HEK293T (cell line): ENCODE data around the gene SRPX2.

Source experiments
- ARNT ChIP-seq: fragments of 450-650 bp; IDR thresholded peaks from 2 replicates; pipeline ENCODE4 v1.6.1; 2017; ENCODE audit warnings: mild to moderate bottlenecking
- BHLHE40 ChIP-seq: fragments of 450-650 bp; IDR thresholded peaks from 2 replicates; pipeline ENCODE4 v1.6.1; 2016; ENCODE audit warnings: mild to moderate bottlenecking, moderate library complexity, borderline replicate concordance
- ELF4 ChIP-seq: fragments of 450-650 bp; IDR thresholded peaks from 2 replicates; pipeline ENCODE4 v1.6.1; 2017; ENCODE audit warnings: antibody characterized with exemption
- FOXA1 ChIP-seq: fragments of 450-650 bp; IDR thresholded peaks from 2 replicates; pipeline ENCODE4 v1.6.1; 2016; ENCODE audit warnings: mild to moderate bottlenecking
- L3MBTL2 ChIP-seq: fragments of 450-650 bp; conservative IDR thresholded peaks from 2 replicates; pipeline ENCODE4 v1.6.1; 2016; ENCODE audit warnings: mild to moderate bottlenecking
- LEF1 ChIP-seq: fragments of 450-650 bp; IDR thresholded peaks from 2 replicates; pipeline ENCODE4 v1.6.1; 2017; ENCODE audit warnings: mild to moderate bottlenecking, borderline replicate concordance
- SUZ12 ChIP-seq: fragments of 450-650 bp; IDR thresholded peaks from 2 replicates; pipeline ENCODE4 v1.6.1; 2016; ENCODE audit warnings: mild to moderate bottlenecking
- TARDBP ChIP-seq: fragments of 450-650 bp; IDR thresholded peaks from 2 replicates; pipeline ENCODE4 v1.6.1; 2016
- ZNF384 ChIP-seq: fragments of 450-650 bp; IDR thresholded peaks from 2 replicates; pipeline ENCODE4 v1.6.1; 2016

DNA sequence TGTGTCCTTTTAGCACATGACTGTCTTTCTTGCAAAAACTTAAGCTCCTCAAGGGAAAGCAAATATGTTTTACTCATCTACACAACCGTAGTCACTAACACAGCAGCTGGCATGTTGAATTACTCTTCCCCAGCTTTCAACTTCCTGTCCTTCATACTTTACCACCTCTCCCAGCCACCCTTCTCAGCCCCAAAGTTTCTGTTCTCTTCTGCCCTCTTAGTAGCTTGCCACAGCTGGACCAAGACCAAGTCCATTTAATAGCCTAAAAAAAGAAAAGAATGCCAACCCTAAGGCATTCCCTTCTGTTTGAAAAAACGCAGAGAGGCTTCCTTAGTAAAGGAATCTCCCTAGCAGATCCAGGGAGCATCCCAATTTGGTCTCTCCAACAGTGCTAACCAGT is 36.8 kb downstream of the SRPX2 start:
- TF ChIP-seq BHLHE40 (no peak), SUZ12 (no peak), TARDBP (no peak), ELF4 (no peak), ARNT (no peak), ZNF384 (no peak), FOXA1 (no peak), L3MBTL2 (no peak), LEF1 (no peak)
